ENCODE results near the gene TPRN. TPM values are rescaled to one million over a fixed set of nuclear protein-coding genes. Genes with fewer than 3 reads are reported as not detected.

Gene TPRN
- total RNA-seq, 4 donors from 2014 or later = 13.0 to 34.2 (median 15.8) TPM

GRCh38 chr9:137232101-137232500, 31.6 kb upstream of the TPRN start:
- WGBS, 2 donors = no CpG with 5 or more reads among the region's 10 CpGs
- Histone ChIP-seq H3K36me3 (no peaks in the 10 kb centered on the region), H3K9me3 (no peaks in the 10 kb centered on the region), H3K27ac (no peak overlapping the region), H3K4me3 (no peak overlapping the region), H3K4me1 (peaks cover 18 to 32% (median 22%) of the 10 kb centered on the region in 3 donors), H3K27me3 (peaks cover 0 to 90% (median 0%) of the 10 kb centered on the region in 4 donors)
- TF ChIP-seq POLR2A (IDR thresholded peaks at IDR 0.05) = no peak
- TF ChIP-seq, protein P1, sequence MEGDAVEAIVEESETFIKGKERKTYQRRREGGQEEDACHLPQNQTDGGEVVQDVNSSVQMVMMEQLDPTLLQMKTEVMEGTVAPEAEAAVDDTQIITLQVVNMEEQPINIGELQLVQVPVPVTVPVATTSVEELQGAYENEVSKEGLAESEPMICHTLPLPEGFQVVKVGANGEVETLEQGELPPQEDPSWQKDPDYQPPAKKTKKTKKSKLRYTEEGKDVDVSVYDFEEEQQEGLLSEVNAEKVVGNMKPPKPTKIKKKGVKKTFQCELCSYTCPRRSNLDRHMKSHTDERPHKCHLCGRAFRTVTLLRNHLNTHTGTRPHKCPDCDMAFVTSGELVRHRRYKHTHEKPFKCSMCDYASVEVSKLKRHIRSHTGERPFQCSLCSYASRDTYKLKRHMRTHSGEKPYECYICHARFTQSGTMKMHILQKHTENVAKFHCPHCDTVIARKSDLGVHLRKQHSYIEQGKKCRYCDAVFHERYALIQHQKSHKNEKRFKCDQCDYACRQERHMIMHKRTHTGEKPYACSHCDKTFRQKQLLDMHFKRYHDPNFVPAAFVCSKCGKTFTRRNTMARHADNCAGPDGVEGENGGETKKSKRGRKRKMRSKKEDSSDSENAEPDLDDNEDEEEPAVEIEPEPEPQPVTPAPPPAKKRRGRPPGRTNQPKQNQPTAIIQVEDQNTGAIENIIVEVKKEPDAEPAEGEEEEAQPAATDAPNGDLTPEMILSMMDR (IDR thresholded peaks at IDR 0.05) = no peak
- no peak for DNase-seq
- intact Hi-C loops (cut with DNase I) = loop anchor here (10.0 kb wide), 1 partner anchor 47 kb away; the partner anchor contains the start of genes ANAPC2 and SSNA1

GRCh38 chr9:137231372-137232039, 31.0 kb upstream of the TPRN start:
- no peak for TF ChIP-seq POLR2A (IDR thresholded peaks at IDR 0.05)
- TF ChIP-seq, protein P1 (IDR thresholded peaks at IDR 0.05) = no peak
- Histone ChIP-seq H3K4me3 (no peak overlapping the region), H3K9me3 (no peaks in the 10 kb centered on the region), H3K4me1 (peaks cover 19 to 32% (median 21%) of the 10 kb centered on the region in 3 donors), H3K27ac (no peak overlapping the region), H3K27me3 (peaks cover 0 to 93% (median 0%) of the 10 kb centered on the region in 4 donors), H3K36me3 (no peaks in the 10 kb centered on the region)
- 65 to 82% methylated on average over 4 to 11 of the region's 23 CpGs for WGBS, 2 donors
- DNase-seq = no peak
- intact Hi-C loops (cut with DNase I) = loop anchor here (10.0 kb wide), 1 partner anchor 47 kb away; the partner anchor contains the start of genes ANAPC2 and SSNA1

DNA sequence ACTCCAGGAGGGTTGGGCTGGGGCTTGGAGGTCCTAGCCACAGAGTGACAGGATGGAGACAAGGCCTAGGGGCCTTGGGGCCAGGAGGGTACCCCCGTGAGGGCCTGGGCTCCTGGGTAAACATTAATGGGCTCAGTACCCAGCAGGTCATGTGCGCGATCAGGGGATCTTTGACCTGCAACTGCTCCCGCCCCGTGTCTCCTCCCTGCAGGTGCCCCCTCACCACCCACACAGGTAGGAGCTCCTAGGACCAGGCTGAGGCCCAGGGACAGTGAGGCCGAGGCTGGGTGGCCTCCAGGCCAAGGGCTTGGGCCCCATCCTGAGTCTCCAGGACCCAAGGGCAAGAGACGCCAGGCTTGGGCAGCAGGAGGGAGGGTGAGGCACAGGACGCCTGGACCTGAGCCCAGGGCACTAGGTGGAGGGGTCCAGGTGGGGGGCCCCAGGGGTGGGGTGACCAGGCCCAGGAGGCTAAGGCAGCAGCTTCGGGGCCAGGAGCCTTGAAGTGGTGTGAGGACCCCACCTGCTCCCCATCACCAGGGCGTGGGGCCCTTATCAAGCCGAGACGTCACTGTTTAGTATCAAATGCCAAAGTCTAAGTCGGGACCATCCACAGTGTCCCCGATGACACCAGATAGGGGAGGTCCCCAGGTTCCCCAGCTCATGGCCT, 30.3 kb upstream of the TPRN start, which contains the start of gene SLC34A3:
SLC34A3 (plus strand) TSS at position 197 of the 667 bp plus-strand sequence. CDS start 802 bp downstream, outside the sequence.
- 90% methylated on average over 2 of the region's 14 CpGs; no CpG with 5 or more reads in 1 of the 2 donors for WGBS, 2 donors
- Histone ChIP-seq H3K27ac (no peak within 1 kb of the TSS), H3K4me1 (peaks cover 15 to 32% (median 19%) of the 10 kb centered on the region in 3 donors), H3K36me3 (no peaks in the 10 kb centered on the region), H3K27me3 (peaks cover 0 to 89% (median 0%) of the 10 kb centered on the region in 4 donors), H3K9me3 (no peaks in the 10 kb centered on the region), H3K4me3 (no peak within 1 kb of the TSS)
- no peak for DNase-seq
- no peak for TF ChIP-seq POLR2A (IDR thresholded peaks at IDR 0.05)
- TF ChIP-seq, protein P1 (IDR thresholded peaks at IDR 0.05) = no peak
- intact Hi-C loops (cut with DNase I) = loop anchor here (10.0 kb wide), 1 partner anchor 46 kb away; the partner anchor contains the start of genes ANAPC2 and SSNA1

GRCh38 chr9:137229903-137230704, 29.6 kb upstream of the TPRN start:
- no peak for DNase-seq
- Histone ChIP-seq H3K9me3 (no peaks in the 10 kb centered on the region), H3K4me1 (peaks cover 14 to 34% (median 19%) of the 10 kb centered on the region in 3 donors), H3K36me3 (no peaks in the 10 kb centered on the region), H3K27me3 (peaks cover 0 to 81% (median 0%) of the 10 kb centered on the region in 4 donors), H3K27ac (no peak overlapping the region), H3K4me3 (no peak overlapping the region)
- intact Hi-C loops (cut with DNase I) = loop anchor here (5.0 to 10.0 kb wide), 2 partner anchors 45 to 113 kb away; partner anchors contain the start of genes ANAPC2 and SSNA1
- 44% methylated on average over 4 of the region's 31 CpGs; no CpG with 5 or more reads in 1 of the 2 donors for WGBS, 2 donors
- no peak for TF ChIP-seq POLR2A (IDR thresholded peaks at IDR 0.05)
- TF ChIP-seq, protein P1 (IDR thresholded peaks at IDR 0.05) = no peak

Data from esophagus squamous epithelium (tissue), 5 donors.